A549 treated with AZD9567 at 1 μM for 4 hours (cell line): ENCODE data around the gene DHH. TPM values are rescaled to one million over a fixed set of nuclear protein-coding genes. Genes with fewer than 3 reads are reported as not detected.

Source experiments
- total RNA-seq: library from RNA; stranded (reverse); fragments of 200-300 nt; extraction: Qiagen RNA extraction; gene quantifications from 5 replicates; pipeline ENCODE4 v1.2.3, GENCODE V29; 2022; ENCODE audit not compliant: insufficient read depth

Gene DHH
- 0.06 TPM in 1 of 5 replicates, not detected in the others for total RNA-seq

GRCh38 chr12:49094160-49094974 is at the start of gene DHH:
Gene DHH (minus strand): TSS chr12:49094801. CDS start chr12:49094512, 289 bp downstream.

DNA sequence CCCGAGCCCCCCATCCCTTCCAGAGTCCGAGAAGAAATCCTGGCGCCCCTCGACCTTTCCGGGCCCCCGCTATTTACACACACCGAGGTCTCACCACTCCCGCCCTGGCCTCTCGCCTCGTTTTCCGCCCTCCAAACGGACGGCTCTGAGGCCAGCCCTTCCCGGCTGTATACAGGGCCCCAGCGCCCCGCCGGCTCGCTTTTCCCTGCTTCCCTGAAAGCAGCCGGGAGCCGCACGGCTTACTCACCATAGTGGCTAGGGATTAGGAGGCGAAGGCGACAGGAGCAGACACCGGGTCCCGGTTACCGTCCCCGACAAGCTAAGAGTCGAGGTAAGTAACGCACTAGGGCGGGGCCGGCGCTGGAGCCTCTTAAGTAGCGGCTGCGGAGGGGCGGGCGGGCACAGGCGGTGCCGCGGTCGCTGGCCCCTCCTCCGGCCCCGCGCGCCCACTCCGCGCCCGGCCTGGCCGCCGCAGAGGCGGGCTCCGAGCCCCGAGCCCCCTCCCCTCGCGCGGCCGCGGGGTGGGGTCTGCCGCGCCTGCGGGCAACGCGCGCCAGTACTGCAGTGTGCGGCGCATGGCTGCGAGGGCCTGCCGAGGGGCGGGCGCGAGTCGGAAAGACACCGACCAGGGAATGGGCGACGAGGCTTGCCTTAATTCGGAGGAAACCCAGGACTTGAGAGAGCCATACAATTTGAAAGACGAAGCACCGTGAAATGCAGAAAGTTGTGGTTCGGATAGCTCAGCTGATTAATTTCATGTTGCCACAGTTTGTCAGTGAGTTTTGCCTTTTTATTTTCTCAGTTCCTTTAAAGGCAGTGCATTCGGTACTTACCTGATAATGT is 36.7 kb upstream of the DHH start, which contains the start of gene TUBA1B:
TSS of gene TUBA1B (minus strand) at position 345 of the 843 bp plus-strand sequence. CDS start at position 250, 95 bp downstream.

DNA sequence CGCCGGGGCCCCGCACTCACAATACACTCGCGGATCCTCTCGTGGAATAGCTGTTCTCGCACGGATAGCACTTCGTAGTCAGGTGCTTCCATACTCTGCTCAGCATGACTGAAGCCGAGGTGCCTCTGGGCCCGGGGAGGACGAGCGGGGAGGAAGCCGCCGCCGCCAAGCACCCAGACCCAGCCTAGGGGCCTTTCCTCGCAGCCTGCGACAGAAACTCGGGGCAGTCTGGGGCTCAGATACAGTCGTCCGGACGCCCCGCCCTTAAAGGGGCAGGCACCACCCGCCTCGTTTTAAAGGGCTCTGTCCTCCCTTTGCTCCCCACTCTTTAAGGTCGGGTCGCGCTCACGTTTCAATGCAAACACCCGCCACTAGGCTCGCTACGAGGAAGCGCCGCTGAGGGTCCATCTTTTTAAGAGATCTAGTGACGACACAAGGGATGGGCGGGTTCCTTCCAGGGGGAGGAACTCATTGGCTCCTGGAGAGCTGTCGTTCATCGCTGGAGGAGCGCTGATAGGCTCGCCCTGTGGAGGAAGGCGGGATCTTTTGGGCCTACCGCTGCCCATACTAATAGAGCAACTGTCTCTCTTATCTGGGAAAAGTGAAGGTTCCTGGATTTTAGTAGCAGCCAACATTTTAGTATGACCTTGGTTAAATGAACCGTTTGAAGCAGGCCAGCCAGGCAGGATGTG is 16.0 kb upstream of the DHH start, which contains the start of gene LMBR1L:
TSS of gene LMBR1L (minus strand) at position 384 of the 692 bp plus-strand sequence. CDS start at position 92, 292 bp downstream.

DNA sequence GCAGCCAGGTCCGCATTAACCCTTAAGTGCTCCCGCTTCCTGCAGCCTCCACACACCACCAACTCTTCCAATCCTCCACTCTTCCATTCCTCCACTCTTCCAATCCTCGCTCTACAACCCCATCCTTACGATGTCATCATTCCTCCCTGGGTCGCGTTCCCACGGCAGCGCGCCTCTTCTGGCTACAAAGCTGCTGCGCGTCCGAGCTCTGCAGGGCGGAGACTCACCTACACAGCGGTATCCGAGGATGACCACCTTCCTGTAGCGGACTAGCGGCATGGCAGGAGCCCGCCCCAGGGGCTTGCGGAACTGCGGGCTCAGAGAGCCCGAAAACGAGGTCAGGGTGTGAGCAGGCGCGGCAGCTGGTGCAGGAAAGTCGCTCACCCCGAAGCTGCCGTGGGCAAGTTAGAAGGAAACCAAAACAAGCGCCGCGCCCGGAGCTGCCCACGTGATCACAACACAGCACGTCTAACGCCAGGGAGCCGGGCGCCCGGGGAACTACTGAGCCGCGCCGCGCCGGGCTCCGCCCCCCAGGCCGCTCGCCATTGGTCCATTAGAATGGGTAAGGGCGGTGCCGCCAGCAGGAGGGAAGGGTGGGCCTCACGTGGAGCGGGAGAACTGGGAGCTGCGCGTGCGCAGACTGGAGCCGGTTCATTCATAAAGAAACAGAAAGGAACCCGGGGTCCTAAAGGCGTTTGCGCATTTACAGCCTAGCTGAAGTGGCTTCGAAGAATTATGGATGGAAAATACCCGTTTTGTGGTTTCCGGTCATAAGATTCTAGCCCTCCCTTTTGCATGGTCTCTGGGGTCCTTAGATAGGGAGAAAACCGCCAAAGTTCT is 24.9 kb downstream of the DHH start, which contains the start of gene RHEBL1:
TSS of gene RHEBL1 (minus strand) at position 473 of the 840 bp plus-strand sequence. CDS start at position 279, 194 bp downstream.

DNA sequence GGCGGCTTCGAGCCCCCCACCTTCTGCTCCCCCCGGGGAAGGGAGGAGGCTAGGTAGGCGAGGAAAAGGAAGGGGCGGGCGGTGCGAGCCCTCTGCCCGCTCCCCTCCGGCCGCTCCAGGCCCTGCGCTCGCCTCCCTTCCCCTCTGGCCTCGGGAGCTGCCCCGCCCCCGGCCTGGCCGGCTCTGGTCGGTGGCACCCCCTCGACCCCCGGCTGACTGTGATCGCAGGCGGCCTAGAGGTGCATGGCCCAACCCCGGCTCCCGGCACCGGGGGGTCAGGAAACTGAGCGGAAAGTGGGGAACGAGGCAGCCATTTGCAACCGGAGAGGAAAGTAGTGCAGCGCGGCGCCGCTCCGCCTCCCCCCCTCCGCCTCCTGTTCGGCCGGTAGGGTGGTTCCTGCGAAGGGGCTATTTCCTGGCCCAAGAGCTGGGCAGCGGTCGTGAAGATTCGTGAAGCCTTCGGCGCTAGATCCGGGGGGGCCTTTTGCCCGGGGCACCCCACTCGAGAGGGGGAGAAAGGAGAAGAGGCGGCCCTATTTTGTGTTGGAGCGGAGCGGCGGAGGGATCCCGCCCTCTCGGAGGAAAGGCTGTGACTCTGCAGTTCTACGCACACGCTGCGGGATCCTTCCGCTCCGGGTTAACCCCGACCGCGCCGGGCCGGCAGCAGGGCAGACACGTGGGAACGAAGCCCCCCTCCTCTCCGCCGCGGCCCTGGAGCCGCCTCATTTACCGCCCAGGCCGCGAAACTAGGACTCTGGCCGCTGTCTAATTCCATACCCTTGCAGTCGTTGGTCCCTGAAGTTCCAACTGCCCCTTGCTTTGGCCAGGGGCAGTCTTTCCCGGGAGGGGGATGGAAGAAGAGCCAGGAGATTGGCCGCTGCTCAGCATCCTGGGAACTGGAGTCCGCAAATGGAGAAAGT is 34.1 kb downstream of the DHH start, which contains the start of gene KMT2D:
TSS of gene KMT2D (minus strand) at position 558 of the 920 bp plus-strand sequence. CDS start 5,470 bp downstream, outside the sequence.

Other genes with a start within 250 kb of the DHH start
- 64.6 to 82.2 TPM (median 77.2 TPM) in 5 replicates for gene DDX23, start 242.6 kb downstream of the DHH start, total RNA-seq
- gene RND1, start 228.9 kb downstream of the DHH start, total RNA-seq, result 5.2 to 9.6 TPM (median 5.9 TPM) in 5 replicates
- gene FKBP11, start 169.3 kb downstream of the DHH start, total RNA-seq, result 17.8 to 59.9 TPM (median 58.1 TPM) in 5 replicates
- 139 to 159 TPM (median 150 TPM) in 5 replicates for gene ARF3, start 137.3 kb downstream of the DHH start, total RNA-seq
- gene WNT10B, start 123.1 kb downstream of the DHH start, total RNA-seq, result 1.7 to 3.0 TPM (median 1.9 TPM) in 5 replicates
- 0.07 to 0.10 TPM in 2 of 5 replicates, not detected in the others for gene WNT1, start 116.5 kb downstream of the DHH start, total RNA-seq
- gene DDN, start 95.4 kb downstream of the DHH start, total RNA-seq, result 0.70 to 0.85 TPM (median 0.78 TPM) in 5 replicates
- gene PRKAG1, start 76.0 kb downstream of the DHH start, total RNA-seq, result 42.4 to 54.4 TPM (median 43.6 TPM) in 5 replicates
- 31.9 to 37.6 TPM (median 34.3 TPM) in 5 replicates for gene KMT2D, start 34.0 kb downstream of the DHH start, total RNA-seq
- gene RHEBL1, start 24.8 kb downstream of the DHH start, total RNA-seq, result 2.1 to 7.2 TPM (median 5.3 TPM) in 5 replicates
- 11.5 to 19.4 TPM (median 17.1 TPM) in 5 replicates for gene LMBR1L, start 16.0 kb upstream of the DHH start, total RNA-seq
- gene TUBA1B, start 36.6 kb upstream of the DHH start, total RNA-seq, result 2,309 to 2,621 TPM (median 2,411 TPM) in 5 replicates
- 188 to 279 TPM (median 226 TPM) in 5 replicates for gene TUBA1A, start 94.3 kb upstream of the DHH start, total RNA-seq
- gene TUBA1C, start 170.3 kb upstream of the DHH start, total RNA-seq, result 1,668 to 2,355 TPM (median 1,781 TPM) in 5 replicates
- 1.3 to 2.2 TPM (median 1.5 TPM) in 4 of 5 replicates, not detected in the other for gene PRPH, start 200.3 kb upstream of the DHH start, total RNA-seq
- 82.9 to 107 TPM (median 88.6 TPM) in 5 replicates for gene TROAP, start 228.5 kb upstream of the DHH start, total RNA-seq
- gene C1QL4, start 242.4 kb upstream of the DHH start, total RNA-seq, result 2.9 to 6.8 TPM (median 5.5 TPM) in 5 replicates